Measurements from ENCODE around the gene EML4.

GRCh38 chr2:42338567-42339190 lies 169.5 kb downstream of the EML4 start:
- no peak for TF ChIP-seq CTCF (IDR thresholded peaks at IDR 0.05 in 8 of 11, conservative IDR thresholded peaks at IDR 0.05 in 3 of 11)
- peak in 1 of 3 donors; percentile 12 for TF ChIP-seq POLR2AphosphoS5 (IDR thresholded peaks at IDR 0.05)

All from spleen (tissue), 7 donors.